Lower lobe of right lung (tissue), 2 donors: ENCODE results near the gene UTS2B. TPM values are rescaled to one million over a fixed set of nuclear protein-coding genes. Genes with fewer than 3 reads are reported as not detected.

ENCODE experiments used
- ATAC-seq, 2 donors: fragments of 200-7000 bp; cut with Tn5 transposase; one replicate each; pipeline ENCODE4 v1.9.1; 2020 to 2022; ENCODE audit warnings: mild to moderate bottlenecking in 2 of 2, moderate library complexity in 2 of 2
- DNase-seq: peaks from one replicate; pipeline ENCODE4 v3.0.0-alpha.2; 2020
- H3K27ac ChIP-seq: fragments of 200-600 bp; one replicate; pipeline ENCODE4 v1.8.0; 2022
- H3K27me3 ChIP-seq: fragments of 200-600 bp; one replicate; pipeline ENCODE4 v1.8.0; 2022; ENCODE audit warnings: low read depth
- H3K36me3 ChIP-seq: fragments of 200-600 bp; one replicate; pipeline ENCODE4 v1.8.0; 2022; ENCODE audit warnings: mild to moderate bottlenecking
- H3K4me1 ChIP-seq: fragments of 200-600 bp; one replicate; pipeline ENCODE4 v1.8.0; 2022
- H3K4me3 ChIP-seq: fragments of 200-600 bp; one replicate; pipeline ENCODE4 v1.8.0; 2022; ENCODE audit warnings: mild to moderate bottlenecking
- H3K9me3 ChIP-seq: fragments of 200-600 bp; one replicate; pipeline ENCODE4 v1.8.0; 2022
- intact Hi-C: fragments of 100-400 bp; cut with DNase I; formaldehyde crosslinking; loops from one replicate; pipeline ENCODE4 v1.11.0; 2022
- total RNA-seq: library from RNA; stranded (reverse); fragmentation: NEBNext Ultra II Directional; extraction: Animal tissue kit (Norgen Biotek cat#: 25700); gene quantifications from one replicate; pipeline ENCODE4 v1.2.1, GENCODE V29; 2021
- TF ChIP-seq, protein P1 (sequence below): fragments of 200-600 bp; IDR thresholded peaks from one replicate; pipeline ENCODE4 v1.8.0; 2022; ENCODE audit warnings: antibody characterized with exemption, mild to moderate bottlenecking
- donor health status: DM: no; HTN: yes; CAD: no; lungs with severe emphysema.

UTS2B gene
- total RNA-seq, 1 donor from 2014 or later, result 0.44 TPM

DNA sequence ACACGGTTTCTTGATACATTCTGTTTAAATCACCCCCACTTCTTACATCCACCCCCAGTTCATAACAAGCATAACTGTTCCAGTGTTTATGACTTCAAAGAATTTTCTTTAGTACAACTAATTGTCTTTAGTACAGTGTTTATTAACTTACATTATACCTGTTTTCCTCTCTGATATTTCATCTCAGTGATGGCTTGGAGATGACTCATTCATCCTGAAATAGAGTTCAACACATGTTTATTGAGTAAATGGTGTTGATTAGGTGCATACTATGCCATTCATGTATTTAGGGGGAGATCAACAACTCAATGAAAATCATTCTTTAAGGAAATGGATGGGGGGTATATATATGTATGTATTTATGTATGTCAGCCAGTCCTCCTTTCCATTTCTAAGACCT lies 21.7 kb upstream of the UTS2B start:
- no peak overlapping the region for H3K27ac ChIP-seq
- H3K4me3 ChIP-seq, result no peak overlapping the region
- ATAC-seq (no peak), DNase-seq (no peak)
- no peaks in the 10 kb centered on the region for H3K9me3 ChIP-seq
- intact Hi-C loops, result no loop called here
- H3K27me3 ChIP-seq, result no peaks in the 10 kb centered on the region
- H3K4me1 ChIP-seq, result peaks cover 20% of the 10 kb centered on the region
- TF ChIP-seq, protein P1, sequence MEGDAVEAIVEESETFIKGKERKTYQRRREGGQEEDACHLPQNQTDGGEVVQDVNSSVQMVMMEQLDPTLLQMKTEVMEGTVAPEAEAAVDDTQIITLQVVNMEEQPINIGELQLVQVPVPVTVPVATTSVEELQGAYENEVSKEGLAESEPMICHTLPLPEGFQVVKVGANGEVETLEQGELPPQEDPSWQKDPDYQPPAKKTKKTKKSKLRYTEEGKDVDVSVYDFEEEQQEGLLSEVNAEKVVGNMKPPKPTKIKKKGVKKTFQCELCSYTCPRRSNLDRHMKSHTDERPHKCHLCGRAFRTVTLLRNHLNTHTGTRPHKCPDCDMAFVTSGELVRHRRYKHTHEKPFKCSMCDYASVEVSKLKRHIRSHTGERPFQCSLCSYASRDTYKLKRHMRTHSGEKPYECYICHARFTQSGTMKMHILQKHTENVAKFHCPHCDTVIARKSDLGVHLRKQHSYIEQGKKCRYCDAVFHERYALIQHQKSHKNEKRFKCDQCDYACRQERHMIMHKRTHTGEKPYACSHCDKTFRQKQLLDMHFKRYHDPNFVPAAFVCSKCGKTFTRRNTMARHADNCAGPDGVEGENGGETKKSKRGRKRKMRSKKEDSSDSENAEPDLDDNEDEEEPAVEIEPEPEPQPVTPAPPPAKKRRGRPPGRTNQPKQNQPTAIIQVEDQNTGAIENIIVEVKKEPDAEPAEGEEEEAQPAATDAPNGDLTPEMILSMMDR, result no peak
- no peaks in the 10 kb centered on the region for H3K36me3 ChIP-seq

DNA sequence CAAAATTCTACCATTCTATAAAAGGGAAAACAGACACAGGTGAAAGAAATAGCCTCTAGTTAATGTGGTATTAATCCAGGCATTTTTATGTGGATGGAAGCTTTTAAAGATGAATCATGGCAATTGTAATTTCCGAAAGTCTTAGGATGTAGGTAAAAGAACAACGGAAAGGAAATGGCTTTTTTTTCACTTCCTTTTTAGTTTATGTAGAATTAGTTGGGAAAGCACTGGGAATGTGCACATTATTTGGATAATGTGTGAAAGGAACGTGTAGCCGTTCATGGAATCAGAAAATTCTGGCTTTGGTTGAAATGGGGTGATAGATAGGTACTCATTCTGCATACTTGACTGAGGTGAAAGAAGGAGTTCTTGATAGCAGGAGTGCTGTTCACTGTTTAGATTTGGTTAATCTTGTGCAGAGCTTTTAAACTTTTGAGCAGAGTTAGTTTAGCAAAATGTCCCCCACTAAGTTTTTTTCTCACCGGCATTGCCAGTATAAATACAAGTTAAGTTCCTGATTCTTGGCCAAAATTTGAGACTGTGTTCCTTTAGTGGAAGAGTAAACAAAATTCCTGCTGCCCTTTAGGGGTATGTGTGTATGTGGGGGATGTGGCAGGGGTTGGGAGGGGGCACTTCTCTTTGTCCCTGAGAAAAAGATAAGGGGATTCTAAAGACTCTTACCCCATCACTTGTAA lies 20.2 kb upstream of the UTS2B start:
- ATAC-seq (no peak), DNase-seq (no peak)
- Histone ChIP-seq H3K27me3 (no peaks in the 10 kb centered on the region), H3K9me3 (no peaks in the 10 kb centered on the region), H3K4me1 (peaks cover 6% of the 10 kb centered on the region), H3K4me3 (no peak overlapping the region), H3K27ac (no peak overlapping the region), H3K36me3 (no peaks in the 10 kb centered on the region)
- intact Hi-C loops, result no loop called here
- TF ChIP-seq, protein P1, result no peak

DNA sequence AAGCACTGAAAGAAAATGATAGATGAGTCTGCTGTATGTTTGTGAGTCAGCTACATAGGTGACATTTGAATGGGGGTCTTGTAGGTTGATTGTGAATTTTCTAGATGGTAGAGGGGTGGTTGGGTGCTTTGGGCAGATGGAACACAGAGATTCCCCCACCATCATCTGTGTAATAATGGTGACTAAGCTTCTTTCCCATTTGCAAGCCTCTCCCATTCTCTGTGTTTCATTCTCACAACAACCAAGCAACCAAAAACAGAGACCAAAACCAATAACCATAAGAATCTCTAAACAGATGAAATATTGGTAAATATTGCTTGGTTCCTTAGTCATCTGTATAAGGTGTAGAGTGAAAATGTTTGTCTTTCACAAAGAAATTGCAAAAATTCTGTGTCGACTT lies 17.8 kb upstream of the UTS2B start:
- TF ChIP-seq, protein P1, result no peak
- H3K36me3 ChIP-seq, result no peaks in the 10 kb centered on the region
- H3K4me3 ChIP-seq, result no peak overlapping the region
- peaks cover 10% of the 10 kb centered on the region for H3K4me1 ChIP-seq
- H3K9me3 ChIP-seq, result no peaks in the 10 kb centered on the region
- no peaks in the 10 kb centered on the region for H3K27me3 ChIP-seq
- ATAC-seq (no peak), DNase-seq (no peak)
- intact Hi-C loops, result no loop called here
- H3K27ac ChIP-seq, result no peak overlapping the region

DNA sequence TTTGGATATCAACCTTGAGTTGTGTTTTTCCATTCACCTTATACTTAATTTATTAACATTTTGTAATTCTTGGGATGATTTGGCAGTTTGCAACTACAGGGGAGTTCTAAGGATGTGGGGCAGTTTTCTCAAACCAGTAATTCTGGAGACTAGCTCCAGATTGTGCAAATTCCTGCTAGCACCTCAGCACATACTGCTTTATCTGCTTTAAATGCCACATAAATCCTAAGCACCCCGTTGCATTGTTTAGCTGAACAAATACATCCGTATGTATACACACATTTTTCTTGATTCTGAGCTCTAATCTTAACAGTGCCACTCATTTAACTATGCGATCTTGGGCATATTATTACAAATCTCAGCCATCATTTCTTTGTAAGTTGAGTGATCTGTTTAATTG lies 16.9 kb upstream of the UTS2B start:
- Histone ChIP-seq H3K4me1 (peaks cover 18% of the 10 kb centered on the region), H3K27me3 (no peaks in the 10 kb centered on the region), H3K36me3 (no peaks in the 10 kb centered on the region), H3K4me3 (no peak overlapping the region), H3K9me3 (no peaks in the 10 kb centered on the region), H3K27ac (no peak overlapping the region)
- intact Hi-C loops, result no loop called here
- TF ChIP-seq, protein P1, result no peak
- ATAC-seq, result no peak
- no peak for DNase-seq

DNA sequence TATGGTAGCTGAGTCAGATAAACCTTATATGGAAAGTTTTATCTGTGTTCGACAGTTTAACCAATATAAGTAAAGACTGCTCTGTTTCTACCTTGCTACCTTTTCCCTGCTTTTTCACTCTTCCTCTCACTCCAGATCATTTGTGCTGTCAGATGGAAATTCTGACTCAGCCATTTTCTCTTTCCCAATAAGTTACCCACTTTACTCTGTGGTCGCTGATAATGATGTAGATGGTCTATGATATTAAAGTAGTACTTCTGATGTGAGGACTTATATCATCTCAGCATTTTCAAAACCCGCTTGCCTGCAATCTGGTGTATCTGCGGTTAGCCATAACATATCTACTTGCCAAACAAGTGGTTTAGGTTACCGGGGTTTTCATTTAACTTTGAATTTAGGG lies 15.0 kb upstream of the UTS2B start:
- H3K36me3 ChIP-seq, result no peaks in the 10 kb centered on the region
- no peak for ATAC-seq
- no peak overlapping the region for H3K4me3 ChIP-seq
- no peak overlapping the region for H3K27ac ChIP-seq
- TF ChIP-seq, protein P1, result no peak
- H3K27me3 ChIP-seq, result no peaks in the 10 kb centered on the region
- intact Hi-C loops, result no loop called here
- no peak for DNase-seq
- H3K4me1 ChIP-seq, result peaks cover 34% of the 10 kb centered on the region
- H3K9me3 ChIP-seq, result no peaks in the 10 kb centered on the region
